Mucosa of rectum (tissue), 2 donors: ENCODE data around the gene SYNPR.
"Not testable (repeated sequence)": the region's sequence is repeated elsewhere in the genome, so short reads cannot be mapped to it uniquely, and the experiment has no call there.

Source experiments
- H3K27ac ChIP-seq, 2 donors: one replicate each; pipeline ENCODE4 v1.7.0; 2013; ENCODE audit warnings: inconsistent platforms in 2 of 2, low read depth in 2 of 2, low read length in 2 of 2
- H3K27me3 ChIP-seq, 2 donors: one replicate each; pipeline ENCODE4 v1.7.0; 2013; ENCODE audit warnings: low read length in 2 of 2; ENCODE audit not compliant: control insufficient read depth in 2 of 2, insufficient read depth in 2 of 2
- H3K36me3 ChIP-seq, 2 donors: one replicate each; pipeline ENCODE4 v1.7.0; 2013; ENCODE audit warnings: low read length in 2 of 2; ENCODE audit not compliant: control insufficient read depth in 2 of 2, insufficient read depth in 2 of 2
- H3K4me1 ChIP-seq, 2 donors: one replicate each; pipeline ENCODE4 v1.7.0; 2013; ENCODE audit warnings: low read length in 2 of 2, mild to moderate bottlenecking in 1 of 2; ENCODE audit not compliant: control insufficient read depth in 2 of 2, insufficient read depth in 2 of 2
- H3K4me3 ChIP-seq, 2 donors: one replicate each; pipeline ENCODE4 v1.7.0; 2013; ENCODE audit warnings: low read length in 2 of 2
- H3K9ac ChIP-seq, 2 donors: one replicate each; pipeline ENCODE4 v1.7.0; 2013; ENCODE audit warnings: low read length in 2 of 2, low read depth in 1 of 2, mild to moderate bottlenecking in 1 of 2
- H3K9me3 ChIP-seq, 2 donors: one replicate each; pipeline ENCODE4 v1.7.0; 2013; ENCODE audit warnings: low read length in 2 of 2; ENCODE audit not compliant: control insufficient read depth in 2 of 2
- donor health status: healthy.
- donor health status: Normal muscosa, but diverticular disease.

Gene SYNPR

DNA sequence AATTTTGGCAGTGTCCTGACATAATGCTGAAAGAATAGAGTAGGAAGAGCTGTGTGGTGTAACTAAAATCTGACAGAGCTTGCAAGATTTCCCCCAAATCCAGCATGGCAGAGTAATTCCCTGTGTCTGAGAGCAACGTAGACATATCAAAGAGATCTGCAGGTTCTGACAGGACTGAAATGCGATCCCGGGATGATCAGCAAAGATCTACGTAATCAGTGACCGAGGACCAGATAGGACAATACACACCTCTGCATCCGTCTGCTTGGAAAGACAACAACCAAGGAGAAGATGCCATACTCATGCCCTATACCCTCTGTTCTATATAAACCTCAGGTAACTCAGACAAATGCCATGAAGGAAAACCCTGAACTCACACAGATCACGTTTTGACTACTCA lies 26.6 kb upstream of the SYNPR start:
- Histone ChIP-seq H3K4me1 (no peaks in the 10 kb centered on the region), H3K27ac (no peak overlapping the region), H3K9me3 (no peaks in the 10 kb centered on the region), H3K27me3 (no peaks in the 10 kb centered on the region), H3K4me3 (no peak overlapping the region), H3K36me3 (no peaks in the 10 kb centered on the region), H3K9ac (no peak overlapping the region)

DNA sequence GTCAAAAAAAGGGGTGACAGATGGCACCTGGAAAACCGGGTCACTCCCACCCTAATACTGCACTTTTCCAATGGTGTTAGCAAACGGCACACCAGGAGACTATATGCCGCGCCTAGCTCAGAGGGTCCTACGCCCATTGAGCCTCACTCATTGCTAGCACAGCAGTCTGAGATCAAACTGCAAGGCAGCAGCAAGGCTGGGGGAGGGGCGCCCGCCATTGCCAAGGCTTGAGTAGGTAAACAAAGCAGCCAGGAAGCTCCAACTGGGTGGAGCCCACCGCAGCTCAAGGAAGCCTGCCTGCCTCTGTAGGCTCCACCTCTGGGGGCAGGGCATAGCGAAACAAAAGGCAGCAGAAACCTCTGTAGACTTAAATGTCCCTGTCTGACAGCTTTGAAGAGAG lies 22.3 kb upstream of the SYNPR start:
- H3K27ac ChIP-seq, H3K4me1 ChIP-seq, H3K36me3 ChIP-seq, H3K4me3 ChIP-seq, H3K9me3 ChIP-seq, H3K9ac ChIP-seq, H3K27me3 ChIP-seq: not testable (repeated sequence)

DNA sequence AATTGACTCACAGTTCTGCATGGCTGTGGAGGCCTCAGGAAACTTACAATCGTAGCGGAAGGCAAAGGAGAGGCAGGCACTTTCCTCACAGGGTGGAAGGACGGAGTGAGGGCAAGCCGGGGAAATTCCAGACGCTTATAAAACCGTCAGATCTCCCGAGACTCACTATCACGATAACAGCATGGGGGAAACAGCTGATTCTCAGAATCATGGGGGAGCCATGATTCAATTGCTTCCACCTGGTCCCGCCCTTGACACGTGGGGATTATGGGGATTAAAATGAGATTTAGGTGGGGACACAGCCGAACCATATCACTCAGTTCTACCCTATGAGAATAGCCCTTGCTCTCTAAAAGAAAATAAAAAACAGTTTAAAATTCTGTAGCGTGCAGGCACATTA lies 13.4 kb upstream of the SYNPR start:
- H3K36me3 ChIP-seq = no peaks in the 10 kb centered on the region
- H3K4me3 ChIP-seq = no peak overlapping the region
- H3K27me3 ChIP-seq = no peaks in the 10 kb centered on the region
- no peak overlapping the region for H3K9ac ChIP-seq
- no peak overlapping the region for H3K27ac ChIP-seq
- no peaks in the 10 kb centered on the region for H3K4me1 ChIP-seq
- no peaks in the 10 kb centered on the region for H3K9me3 ChIP-seq

DNA sequence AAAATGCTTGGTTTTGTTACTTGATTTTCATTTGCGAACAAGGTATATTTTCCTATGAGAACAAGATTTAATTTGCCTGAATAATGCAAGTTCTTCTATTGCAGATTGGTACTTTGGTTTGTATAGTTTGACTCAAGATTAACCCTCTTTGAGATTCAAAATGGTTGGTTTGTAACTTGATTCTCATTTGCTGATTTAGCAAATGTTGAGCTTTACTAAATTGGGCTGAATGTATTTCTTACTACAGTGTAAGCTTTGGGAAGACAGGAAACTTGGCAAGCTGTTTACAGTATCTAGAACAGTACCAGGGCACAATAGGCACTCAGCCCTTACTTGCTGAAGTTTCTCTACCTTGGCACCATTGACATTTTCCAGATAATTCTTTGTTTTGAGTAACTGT lies 3.7 kb upstream of the SYNPR start:
- no peaks in the 10 kb centered on the region for H3K36me3 ChIP-seq
- peaks cover 11 to 17% of the 10 kb centered on the region in 2 donors for H3K27me3 ChIP-seq
- no peak overlapping the region for H3K27ac ChIP-seq

DNA sequence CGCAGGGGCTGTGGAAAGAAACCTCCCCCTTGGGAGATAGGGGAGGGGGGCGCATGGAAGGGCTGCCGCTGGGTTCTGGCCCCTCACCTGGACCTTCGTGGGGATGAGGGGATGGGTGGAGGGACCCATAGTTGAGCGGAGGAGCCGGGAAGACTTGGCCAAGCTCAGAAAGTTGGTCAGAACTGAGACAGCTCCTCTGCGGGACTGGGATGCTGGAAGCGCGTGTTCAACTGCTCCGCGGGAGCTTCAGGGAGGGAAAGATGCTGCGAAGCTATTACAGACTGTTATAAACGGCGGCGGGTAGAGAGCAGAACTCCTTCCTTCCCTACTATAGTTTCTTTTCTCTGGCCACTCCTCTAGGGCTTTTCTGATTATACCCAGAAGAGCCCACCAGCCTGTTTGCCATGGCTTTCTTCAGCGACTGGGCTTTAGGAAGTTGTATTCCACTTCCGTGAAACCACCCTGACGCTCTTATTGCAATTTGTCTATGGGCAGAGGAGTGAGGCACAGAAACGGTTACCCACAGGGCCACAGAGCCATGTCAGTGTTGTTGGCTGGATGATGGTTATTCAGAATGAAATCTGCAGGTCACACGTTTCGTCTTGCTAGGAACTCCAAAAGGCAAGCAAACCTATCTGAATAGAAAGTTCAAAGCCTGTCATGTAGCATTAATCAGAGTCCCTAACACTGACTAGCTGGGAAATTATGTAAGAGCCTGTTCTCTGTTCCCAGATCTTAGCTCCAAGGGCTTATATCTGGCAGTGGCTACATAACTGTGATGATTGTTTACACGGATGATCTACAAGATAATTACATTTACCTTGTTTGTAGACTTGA lies 1.1 kb downstream of the SYNPR start:
- no peaks in the 10 kb centered on the region for H3K4me1 ChIP-seq
- no peaks in the 10 kb centered on the region for H3K36me3 ChIP-seq
- no peak overlapping the region for H3K27ac ChIP-seq
- no peak overlapping the region for H3K9ac ChIP-seq
- H3K9me3 ChIP-seq = no peaks in the 10 kb centered on the region
- peaks cover 11 to 22% of the 10 kb centered on the region in 2 donors for H3K27me3 ChIP-seq
- H3K4me3 ChIP-seq = no peak overlapping the region

More for the DNA sequence above, 3.7 kb upstream of the SYNPR start:
- no peak overlapping the region for H3K9ac ChIP-seq
- H3K9me3 ChIP-seq = no peaks in the 10 kb centered on the region
- no peak overlapping the region for H3K4me3 ChIP-seq
- H3K4me1 ChIP-seq = no peaks in the 10 kb centered on the region

DNA sequence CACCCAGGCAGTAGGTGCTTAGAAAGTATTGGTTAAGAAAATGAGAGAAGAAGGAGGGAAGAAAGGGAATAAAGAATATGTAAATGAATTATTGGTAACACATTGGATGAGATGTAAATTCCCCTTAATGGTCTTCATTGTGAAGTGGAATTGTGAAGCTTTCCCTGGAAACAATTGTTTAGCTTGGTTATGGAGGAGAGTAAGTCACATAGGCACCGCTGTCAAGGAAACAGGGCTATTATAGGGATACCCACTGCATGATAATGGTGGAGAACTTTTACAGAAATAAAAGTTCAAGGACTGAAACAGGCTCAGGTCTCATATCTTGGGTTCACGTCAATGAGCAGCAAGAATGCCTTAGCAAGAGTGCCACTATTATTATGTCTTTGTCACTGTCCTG lies 9.5 kb downstream of the SYNPR start:
- Histone ChIP-seq H3K4me1 (no peaks in the 10 kb centered on the region), H3K27me3 (no peaks in the 10 kb centered on the region), H3K27ac (no peak overlapping the region), H3K9ac (no peak overlapping the region), H3K4me3 (no peak overlapping the region), H3K9me3 (no peaks in the 10 kb centered on the region), H3K36me3 (no peaks in the 10 kb centered on the region)

DNA sequence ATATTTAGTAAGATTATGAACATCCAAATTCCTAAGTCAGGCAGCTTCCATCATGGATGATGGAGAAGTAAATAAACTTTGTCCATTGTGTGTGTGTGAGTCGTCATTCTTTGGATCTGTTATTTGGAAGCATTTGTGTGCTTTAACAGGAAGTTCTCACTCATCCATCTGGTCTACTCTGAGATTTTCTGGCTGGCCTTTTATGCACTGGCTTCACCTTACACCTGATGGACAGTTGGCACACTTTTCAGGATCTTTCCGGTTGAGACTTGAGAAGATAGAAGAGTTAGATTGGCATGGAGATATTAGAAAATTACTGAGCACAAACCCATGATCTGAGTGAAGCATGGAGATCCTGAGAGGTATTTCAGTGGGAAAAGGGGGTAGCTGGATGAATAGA lies 12.6 kb downstream of the SYNPR start:
- Histone ChIP-seq H3K27me3 (no peaks in the 10 kb centered on the region), H3K4me1 (no peaks in the 10 kb centered on the region), H3K4me3 (no peak overlapping the region), H3K27ac (no peak overlapping the region), H3K9me3 (no peaks in the 10 kb centered on the region), H3K9ac (no peak overlapping the region), H3K36me3 (no peaks in the 10 kb centered on the region)

DNA sequence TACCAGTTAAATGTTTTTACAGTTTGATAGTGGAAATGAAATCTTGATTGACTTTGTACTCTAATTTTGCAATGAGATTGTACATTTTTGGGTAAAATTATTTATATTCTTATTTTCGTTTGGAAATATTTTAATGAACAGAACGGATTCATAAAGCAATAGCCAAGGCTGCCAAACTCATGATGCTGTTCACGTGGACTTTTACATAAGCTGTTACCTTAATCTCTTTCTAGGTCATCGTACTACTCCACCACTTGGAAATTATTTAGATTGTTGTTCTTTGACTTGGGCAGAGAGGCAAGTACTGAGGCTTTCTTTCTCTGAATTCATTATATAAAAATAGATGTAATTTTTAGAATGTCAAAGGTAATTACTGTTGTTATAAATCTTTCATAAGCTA lies 16.2 kb downstream of the SYNPR start:
- H3K9ac ChIP-seq = no peak overlapping the region
- no peaks in the 10 kb centered on the region for H3K27me3 ChIP-seq
- H3K27ac ChIP-seq = no peak overlapping the region
- no peaks in the 10 kb centered on the region for H3K4me1 ChIP-seq
- H3K9me3 ChIP-seq = no peaks in the 10 kb centered on the region
- H3K36me3 ChIP-seq = no peaks in the 10 kb centered on the region
- no peak overlapping the region for H3K4me3 ChIP-seq

DNA sequence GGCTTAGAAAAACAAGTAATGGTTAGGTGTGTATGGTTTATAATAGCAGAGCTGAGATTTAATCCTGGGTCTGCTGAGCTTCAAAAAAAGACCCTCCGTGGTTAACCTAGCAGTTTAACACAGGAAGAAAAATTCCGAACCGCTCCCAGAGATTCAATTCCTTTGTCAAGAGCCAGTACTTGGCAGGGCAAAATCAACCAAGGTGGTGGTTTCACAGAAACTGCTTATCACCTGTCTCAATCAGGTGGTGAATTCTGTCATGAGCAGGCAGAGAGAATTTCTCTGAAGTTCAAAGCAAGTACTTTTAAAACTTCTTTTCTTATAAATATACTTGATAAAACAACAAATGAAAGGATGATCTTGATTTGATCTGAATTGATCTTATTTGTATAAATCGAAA lies 17.2 kb downstream of the SYNPR start:
- Histone ChIP-seq H3K4me1 (no peaks in the 10 kb centered on the region), H3K9me3 (no peaks in the 10 kb centered on the region), H3K9ac (no peak overlapping the region), H3K27ac (no peak overlapping the region), H3K27me3 (no peaks in the 10 kb centered on the region), H3K4me3 (no peak overlapping the region), H3K36me3 (no peaks in the 10 kb centered on the region)

DNA sequence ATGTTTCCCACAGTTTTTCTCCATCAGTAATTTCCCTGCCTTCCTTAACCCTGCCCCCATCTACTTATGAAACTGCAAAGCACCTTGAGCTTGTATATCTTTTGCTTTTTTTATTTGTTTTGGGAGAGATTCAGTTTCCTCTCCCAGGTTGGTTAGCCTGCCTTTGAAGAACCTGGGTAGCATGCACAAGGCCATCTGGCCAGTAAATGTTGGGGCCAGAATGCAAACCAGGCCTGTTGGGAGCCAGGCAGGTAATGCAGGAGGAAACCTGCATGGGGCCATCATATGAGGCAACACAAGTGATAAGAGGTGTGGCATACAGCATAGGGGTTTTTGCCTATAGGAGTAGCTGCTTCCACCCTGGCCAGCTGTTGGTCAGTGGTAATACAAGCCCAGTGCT lies 17.7 kb downstream of the SYNPR start:
- no peaks in the 10 kb centered on the region for H3K36me3 ChIP-seq
- no peaks in the 10 kb centered on the region for H3K9me3 ChIP-seq
- H3K27me3 ChIP-seq = no peaks in the 10 kb centered on the region
- no peak overlapping the region for H3K9ac ChIP-seq
- H3K4me3 ChIP-seq = no peak overlapping the region
- H3K4me1 ChIP-seq = no peaks in the 10 kb centered on the region
- no peak overlapping the region for H3K27ac ChIP-seq
